HG02588 (cell line): ENCODE measurements around the gene ARPC5L.
"Not testable (repeated sequence)": the region's sequence is repeated elsewhere in the genome, so short reads cannot be mapped to it uniquely, and the experiment has no call there.

ENCODE experiments used
- ATAC-seq: cut with Tn5 transposase; IDR thresholded peaks from one replicate; pipeline ENCODE4 v1.9.1; 2021; ENCODE audit warnings: mild to moderate bottlenecking, moderate library complexity; ENCODE audit not compliant: unreplicated experiment

Gene ARPC5L

GRCh38 chr9:124861342-124862229 lies at the start of gene ARPC5L, which contains the start of gene RPL35:
Gene ARPC5L (plus strand): TSS chr9:124862130. CDS start chr9:124869291, 7,161 bp downstream.
Gene RPL35 (minus strand): TSS chr9:124861957. CDS start chr9:124861912, 45 bp downstream.
- peak; percentile 89 for ATAC-seq

- no peak for ATAC-seq
Observed at GRCh38 chr9:124812441-124812876, 49.5 kb upstream of the ARPC5L start.

GRCh38 chr9:124813041-124813440 lies 48.9 kb upstream of the ARPC5L start:
- ATAC-seq: no peak

- ATAC-seq: no peak
Observed at GRCh38 chr9:124813501-124814163, 48.3 kb upstream of the ARPC5L start.

- no peak for ATAC-seq
Observed at GRCh38 chr9:124814164-124814535, 47.8 kb upstream of the ARPC5L start.

- no peak for ATAC-seq
Observed at GRCh38 chr9:124815601-124816000, 46.3 kb upstream of the ARPC5L start.

- no peak for ATAC-seq
Observed at GRCh38 chr9:124818431-124819281, 43.3 kb upstream of the ARPC5L start.

GRCh38 chr9:124820698-124821623 lies 41.0 kb upstream of the ARPC5L start:
- ATAC-seq: no peak

GRCh38 chr9:124828489-124829333 lies 33.2 kb upstream of the ARPC5L start:
- no peak for ATAC-seq

- no peak for ATAC-seq
Observed at GRCh38 chr9:124829334-124829669, 32.6 kb upstream of the ARPC5L start.

GRCh38 chr9:124830593-124830992 lies 31.3 kb upstream of the ARPC5L start:
- no peak for ATAC-seq

GRCh38 chr9:124831642-124832364 lies 30.1 kb upstream of the ARPC5L start:
- ATAC-seq: no peak

GRCh38 chr9:124834591-124834990 lies 27.3 kb upstream of the ARPC5L start:
- ATAC-seq: no peak

- no peak for ATAC-seq
Observed at GRCh38 chr9:124835026-124835557, 26.8 kb upstream of the ARPC5L start.

- not testable (repeated sequence) for ATAC-seq
Observed at GRCh38 chr9:124838132-124838531, 23.8 kb upstream of the ARPC5L start.

- not testable (repeated sequence) for ATAC-seq
Observed at GRCh38 chr9:124838567-124839275, 23.2 kb upstream of the ARPC5L start.

- ATAC-seq: no peak
Observed at GRCh38 chr9:124839612-124840299, 22.2 kb upstream of the ARPC5L start.
